Hematopoietic multipotent progenitor cell treated with erythropoietin and hydrocortisone succinate and interleukin-3 and kit ligand, for 8 days (in vitro differentiated cells): ENCODE data around the gene KDM2B.

ENCODE experiments used
- DNase-seq: peaks from one replicate; pipeline ENCODE4 v3.0.0-alpha.2; 2015

The KDM2B gene

DNA sequence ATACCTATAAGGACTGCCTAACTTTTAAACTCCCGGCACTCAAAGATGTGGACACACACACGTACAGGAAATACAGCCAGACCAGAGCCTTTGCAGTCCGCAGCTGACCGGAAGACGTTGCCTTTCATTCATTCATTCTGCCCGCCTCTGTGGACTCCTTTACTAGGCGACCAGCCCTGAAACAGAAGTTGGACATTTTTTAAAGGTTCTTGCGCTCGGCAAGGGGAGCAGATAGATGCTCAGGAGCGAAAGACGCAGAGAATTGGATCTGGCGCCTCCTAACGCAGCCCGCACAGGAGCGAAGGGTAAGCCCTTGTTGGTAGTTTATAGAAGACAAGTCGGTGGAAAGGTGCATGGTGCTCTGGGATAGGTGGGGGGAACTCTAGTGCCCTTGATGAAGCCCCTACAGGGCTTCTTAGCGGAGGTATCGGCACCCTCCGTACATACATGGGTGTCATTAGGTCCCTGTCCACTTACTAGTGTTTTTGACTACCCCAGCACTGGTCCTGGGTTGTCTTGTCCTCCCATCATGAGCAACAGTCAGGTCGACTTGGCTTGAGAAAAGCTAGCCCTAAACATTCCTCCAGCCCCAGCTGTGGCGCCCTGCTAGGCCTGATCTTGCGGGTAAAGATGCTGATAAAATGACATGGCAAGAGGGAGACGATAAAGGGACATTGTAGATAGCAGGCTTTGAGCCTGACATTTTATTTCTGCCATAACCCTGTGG lies at the start of gene KDM2B:
Gene KDM2B, minus strand, starts transcription at position 65 of the 727 bp plus-strand sequence. CDS start 112 bp downstream, outside the sequence.
- peak; percentile 68 for DNase-seq

DNA sequence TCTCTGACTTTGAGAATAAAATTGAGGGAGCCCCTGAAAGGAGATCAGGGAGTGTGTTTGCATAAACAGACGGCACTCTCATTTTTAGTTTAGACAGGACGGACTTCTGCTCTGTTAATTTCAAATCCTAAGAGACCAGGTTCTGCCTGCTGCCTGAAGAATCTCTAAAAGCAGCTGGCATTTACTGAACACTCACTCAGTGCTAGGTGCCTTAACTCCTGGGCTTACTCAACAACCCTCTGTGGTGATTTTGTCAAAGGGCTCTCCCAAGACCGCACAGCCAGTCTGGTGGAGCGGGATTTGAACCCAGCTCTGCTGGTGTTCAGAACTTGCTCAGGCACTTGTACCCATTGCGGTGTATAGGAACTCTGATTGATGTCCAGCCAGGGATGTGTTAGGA lies 47.7 kb upstream of the KDM2B start:
- DNase-seq = peak; percentile 17

GRCh38 chr12:121628037-121628436 lies 47.2 kb upstream of the KDM2B start:
- peak; percentile 51 for DNase-seq

DNA sequence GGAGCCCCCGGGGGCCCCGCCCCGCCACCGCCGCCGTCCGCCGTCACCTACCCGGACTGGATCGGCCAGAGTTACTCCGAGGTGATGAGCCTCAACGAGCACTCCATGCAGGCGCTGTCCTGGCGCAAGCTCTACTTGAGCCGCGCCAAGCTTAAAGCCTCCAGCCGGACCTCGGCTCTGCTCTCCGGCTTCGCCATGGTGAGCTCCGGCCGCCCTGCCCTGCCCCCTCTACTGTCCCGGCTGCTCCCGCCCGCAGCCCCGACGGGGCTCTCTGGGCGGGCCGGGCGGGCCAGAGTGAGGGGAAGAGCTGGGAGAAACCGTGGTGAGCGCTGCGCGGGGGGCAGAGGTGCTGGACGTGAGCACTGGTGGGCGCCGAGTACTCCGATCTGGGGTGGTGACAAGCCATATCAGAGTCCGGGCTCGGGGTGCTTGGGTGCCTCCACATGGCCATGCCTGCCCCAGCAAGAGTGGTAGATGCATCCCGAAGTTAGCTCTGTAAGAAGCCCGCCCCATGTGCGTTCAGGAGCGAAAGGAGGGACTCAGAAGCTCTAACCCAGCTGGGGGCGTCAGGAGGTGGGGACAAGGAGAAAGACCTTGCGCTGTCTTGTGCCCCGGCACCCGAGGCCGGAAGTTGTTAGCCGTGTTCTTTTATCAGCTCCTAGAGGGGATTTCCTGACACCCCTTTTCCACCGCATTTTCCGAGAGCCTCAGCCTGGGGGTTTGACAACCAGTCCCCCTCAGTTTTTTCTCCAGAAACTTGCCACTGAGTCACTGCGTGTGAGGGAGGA lies 46.2 kb upstream of the KDM2B start:
- DNase-seq = peak; percentile 70

DNA sequence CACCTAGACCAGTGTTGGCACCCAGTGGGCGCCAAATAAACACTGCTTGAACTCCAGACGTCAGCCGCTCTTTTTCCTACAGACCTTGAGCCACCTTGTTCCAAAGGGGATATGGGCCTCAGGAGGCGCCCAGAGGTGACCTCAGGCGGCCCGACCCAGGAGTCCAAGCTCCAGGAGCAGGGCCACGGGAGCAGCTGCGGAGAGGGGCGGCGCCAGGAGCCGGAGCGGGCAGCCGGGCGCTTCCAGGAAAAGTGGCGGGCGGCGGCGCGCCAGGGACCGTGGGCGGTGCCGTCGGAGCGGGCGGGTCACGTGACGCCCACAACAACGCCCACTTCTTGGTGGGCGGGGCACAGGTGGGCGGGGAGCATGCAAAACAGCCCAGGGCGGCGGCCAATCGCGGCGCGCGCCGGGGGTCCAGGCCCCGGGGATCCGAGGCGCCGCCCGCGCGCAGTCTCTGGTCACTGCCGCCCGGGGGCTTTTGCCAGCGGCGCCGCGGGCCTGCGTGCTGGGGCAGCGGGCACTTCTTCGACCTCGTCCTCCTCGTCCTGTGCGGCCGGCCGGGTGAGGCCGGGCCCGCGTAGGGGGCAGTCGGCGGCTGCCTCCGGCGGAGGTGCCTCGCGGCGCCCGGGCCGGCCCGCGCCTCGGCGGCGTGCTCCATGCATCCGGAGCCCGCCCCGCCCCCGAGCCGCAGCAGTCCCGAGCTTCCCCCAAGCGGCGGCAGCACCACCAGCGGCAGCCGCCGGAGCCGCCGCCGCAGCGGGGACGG lies 45.4 kb upstream of the KDM2B start, which contains the start of gene ORAI1:
Gene ORAI1, plus strand, starts transcription at position 444 of the 766 bp plus-strand sequence.
- DNase-seq = peak; percentile 92

GRCh38 chr12:121620333-121620891 lies 39.6 kb upstream of the KDM2B start:
- DNase-seq = no peak

GRCh38 chr12:121618659-121619233 lies 37.9 kb upstream of the KDM2B start:
- DNase-seq = no peak

- no peak for DNase-seq
Observed at GRCh38 chr12:121614872-121615467, 34.1 kb upstream of the KDM2B start.

DNA sequence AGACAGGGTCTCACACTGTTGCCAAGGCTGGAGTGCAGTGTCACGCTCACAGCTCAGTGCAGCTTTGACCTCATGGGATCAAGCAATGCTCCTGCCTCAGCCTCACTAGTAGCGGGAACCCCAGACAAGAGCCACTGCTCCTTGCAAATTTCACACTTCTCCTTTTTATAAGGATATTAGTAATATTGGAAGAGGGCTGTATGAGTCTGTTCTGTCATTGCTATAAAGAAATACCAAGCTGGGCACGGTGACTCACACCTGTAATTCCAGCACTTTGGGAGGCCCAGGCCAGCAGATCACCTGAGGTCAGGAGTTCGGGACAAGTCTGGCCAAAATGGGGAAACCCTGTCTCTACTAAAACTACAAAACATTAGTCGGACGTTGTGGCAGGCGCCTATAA lies 32.6 kb upstream of the KDM2B start:
- DNase-seq = no peak

GRCh38 chr12:121611306-121611705 lies 30.5 kb upstream of the KDM2B start:
- DNase-seq = no peak

DNA sequence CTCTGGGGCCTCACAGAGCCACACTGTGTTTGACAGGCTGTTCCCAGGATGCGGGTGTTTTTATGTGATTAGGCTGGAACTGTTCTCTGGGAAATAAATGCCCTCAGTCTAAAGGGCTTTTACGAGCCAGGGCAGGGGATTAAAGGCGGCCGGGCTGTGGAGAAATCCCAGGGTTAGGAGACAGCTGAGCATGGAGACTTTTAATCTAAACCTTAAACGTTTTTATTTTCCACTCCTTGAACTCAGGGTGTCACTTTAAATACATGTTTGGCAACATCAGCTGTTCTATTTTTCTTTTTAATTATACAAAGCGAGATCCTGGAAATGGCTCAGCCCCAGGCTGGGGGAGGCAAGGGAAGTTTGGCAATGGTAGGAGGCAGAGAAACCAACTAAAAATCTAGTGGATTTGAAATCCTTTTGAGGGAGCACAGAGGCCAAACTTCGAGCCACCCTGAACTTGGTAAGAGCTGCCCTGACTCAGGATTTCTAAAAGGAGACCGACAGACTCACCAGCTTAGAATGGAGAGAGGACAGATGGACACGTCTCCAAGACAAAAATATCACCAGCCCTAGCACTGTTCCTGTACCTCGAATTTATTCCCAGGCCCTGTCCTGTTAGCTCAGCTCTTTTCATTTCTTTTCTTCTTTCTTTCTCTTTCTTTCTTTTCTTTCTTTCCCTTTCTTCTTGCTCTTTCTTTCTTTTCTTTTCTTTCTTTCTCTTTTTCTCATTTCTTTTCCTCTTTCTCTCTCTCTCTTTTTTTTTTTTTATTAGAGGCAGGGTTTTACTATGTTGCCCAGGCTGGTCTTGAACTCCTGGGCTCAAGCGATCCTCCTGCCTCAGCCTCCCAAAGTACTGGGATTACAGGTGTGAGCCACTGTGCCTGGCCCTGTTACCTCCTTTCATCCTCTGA lies 29.7 kb upstream of the KDM2B start:
- DNase-seq = no peak

- DNase-seq = no peak
Observed at GRCh38 chr12:121608301-121608700, 27.5 kb upstream of the KDM2B start.

- DNase-seq = no peak
Observed at GRCh38 chr12:121603581-121603980, 22.8 kb upstream of the KDM2B start.

DNA sequence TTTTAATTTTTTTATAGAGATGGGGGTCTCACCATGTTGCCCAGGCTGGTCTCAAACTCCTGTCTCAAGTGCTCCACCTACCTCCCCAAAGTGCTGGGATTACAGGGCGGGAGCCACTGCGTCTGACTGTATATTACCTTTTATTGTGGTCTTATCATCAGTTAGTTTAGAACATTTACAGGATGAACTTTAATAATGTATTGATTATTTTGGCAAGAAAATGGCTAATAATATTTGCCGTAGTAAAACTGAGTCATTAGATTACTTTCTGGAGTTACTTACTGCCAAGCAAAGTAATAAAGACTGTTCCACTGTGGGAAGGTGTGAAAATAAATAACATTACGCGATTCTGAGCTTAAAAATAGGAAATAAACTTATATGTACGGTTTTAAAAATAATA lies 21.9 kb upstream of the KDM2B start:
- DNase-seq = no peak

GRCh38 chr12:121600702-121601336 lies 20.0 kb upstream of the KDM2B start:
- DNase-seq = no peak

DNA sequence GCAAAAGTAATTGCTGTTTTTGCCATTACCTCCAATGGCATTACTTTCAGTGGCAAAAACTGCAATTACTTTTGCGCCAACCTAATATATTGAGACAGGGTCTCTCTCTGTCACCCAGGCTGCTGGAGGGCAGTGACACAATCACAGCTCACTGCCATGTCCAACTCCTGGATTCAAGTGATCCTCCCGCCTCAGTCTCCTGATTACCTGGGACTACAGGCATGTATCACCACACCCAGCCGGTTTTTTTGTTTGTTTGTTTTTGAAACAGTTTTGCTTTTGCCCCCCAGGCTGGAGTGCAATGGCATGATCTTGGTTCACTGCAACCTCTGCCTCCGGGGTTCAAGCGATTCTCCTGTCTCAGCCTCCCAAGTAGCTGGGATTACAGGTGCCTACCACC lies 15.7 kb upstream of the KDM2B start:
- DNase-seq = no peak

DNA sequence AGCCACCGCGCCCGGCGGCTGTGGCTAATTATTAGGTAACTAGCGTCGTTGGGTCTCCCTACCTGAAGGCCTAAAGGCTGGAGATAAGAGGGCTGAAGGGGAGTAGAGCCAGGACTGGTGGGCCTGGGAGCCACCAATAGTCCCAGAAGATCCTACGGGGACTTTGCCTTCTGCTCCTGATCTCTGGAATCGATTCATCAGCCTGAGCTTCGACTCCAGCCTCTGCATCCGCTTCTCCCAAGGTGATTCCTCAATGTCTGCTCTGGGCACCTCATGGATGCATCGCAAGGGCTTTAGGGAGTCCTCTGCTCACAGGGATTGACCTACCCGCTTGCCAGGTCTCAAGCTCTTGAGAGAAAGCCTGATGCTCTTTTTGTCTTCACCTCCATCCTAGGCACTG lies 14.7 kb upstream of the KDM2B start:
- DNase-seq = no peak

DNA sequence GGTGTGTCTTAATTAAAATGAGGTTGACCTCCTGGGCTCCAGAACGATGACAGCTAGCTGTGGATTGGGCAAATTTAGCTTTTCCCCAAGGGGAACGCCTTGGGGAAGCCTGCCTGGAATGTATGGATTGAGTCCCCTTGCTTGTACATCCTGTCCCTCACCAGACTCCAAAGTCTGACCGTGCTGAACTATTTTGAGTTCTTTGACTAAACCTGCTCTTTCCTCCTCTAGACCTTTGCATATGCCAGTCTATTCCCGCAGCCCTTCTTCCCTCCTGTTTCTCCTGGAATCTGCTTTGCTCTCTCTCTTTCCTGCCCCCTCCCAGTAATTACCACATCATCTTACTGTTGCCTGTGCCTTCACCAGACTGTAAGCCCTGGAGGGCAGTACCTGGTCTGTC lies 11.5 kb upstream of the KDM2B start:
- DNase-seq = no peak

GRCh38 chr12:121590476-121591143 lies 9.8 kb upstream of the KDM2B start:
- no peak for DNase-seq

DNA sequence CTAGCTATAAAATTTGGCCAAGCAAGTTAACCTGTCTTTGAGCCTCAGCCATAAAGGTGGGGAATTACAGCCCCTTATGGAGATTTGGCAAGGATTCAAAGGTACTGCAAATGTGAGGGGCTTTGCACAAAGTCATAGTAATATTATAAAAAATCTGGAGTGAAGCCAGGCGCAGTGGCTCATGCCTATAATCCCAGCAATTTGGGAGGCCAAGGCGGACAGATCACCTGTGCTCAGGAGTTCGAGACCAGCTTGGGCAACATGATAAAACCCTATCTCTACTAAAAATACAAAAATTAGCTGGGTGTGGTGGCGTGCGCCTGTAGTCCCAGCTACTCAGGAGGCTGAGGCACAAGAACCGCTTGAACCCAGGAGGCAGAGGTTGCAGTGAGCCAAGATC lies 4.1 kb upstream of the KDM2B start:
- DNase-seq = peak; percentile 45
